M059J (cell line): Measurements from ENCODE around the gene PARP3. TPM values are rescaled to one million over a fixed set of nuclear protein-coding genes. Genes with fewer than 3 reads are reported as not detected.
"Not testable (repeated sequence)": the region's sequence is repeated elsewhere in the genome, so short reads cannot be mapped to it uniquely, and the experiment has no call there.

Experiments used
- DNase-seq: peaks from one replicate; pipeline ENCODE4 v3.0.0-alpha.2; 2012; ENCODE audit warnings: low read depth
- total RNA-seq: library from RNA; depleted of rRNA; stranded (reverse); fragments of >200 nt; shearing (Covaris generic); gene quantifications from 2 replicates; pipeline ENCODE4 v1.2.3, GENCODE V29; 2014; rRNA removed

The PARP3 gene
- total RNA-seq, 1 experiment from 2014 or later: 15.9 TPM

- DNase-seq: no peak
Measured at GRCh38 chr3:51985063-51985462, 42.9 kb downstream of the PARP3 start.

GRCh38 chr3:51986010-51986947 lies 44.1 kb downstream of the PARP3 start:
- DNase-seq: no peak

GRCh38 chr3:51987568-51987967 lies 45.4 kb downstream of the PARP3 start:
- no peak for DNase-seq

- no peak for DNase-seq
Measured at GRCh38 chr3:51988286-51989146, 46.4 kb downstream of the PARP3 start.

- DNase-seq: not testable (repeated sequence)
Measured at GRCh38 chr3:51990501-51990971, 48.4 kb downstream of the PARP3 start.

GRCh38 chr3:51992017-51992682 lies 50.0 kb downstream of the PARP3 start:
- no peak for DNase-seq

GRCh38 chr3:51993657-51994056 lies 51.5 kb downstream of the PARP3 start:
- not testable (repeated sequence) for DNase-seq

- DNase-seq: no peak
Measured at GRCh38 chr3:51994530-51994929, 52.4 kb downstream of the PARP3 start.

- DNase-seq: peak; percentile 88
Measured at GRCh38 chr3:51995346-51996163, 53.4 kb downstream of the PARP3 start, which contains the start of gene RPL29. Gene RPL29, minus strand, starts transcription at chr3:51995895. Its CDS starts 434 bp downstream, at chr3:51995461.

- no peak for DNase-seq
Measured at GRCh38 chr3:51997172-51997571, 55.0 kb downstream of the PARP3 start.

GRCh38 chr3:51997935-51998596 lies 55.9 kb downstream of the PARP3 start:
- peak; percentile 71 for DNase-seq

Other genes starting within 250 kb of the PARP3 start
- gene GRM2, start 235.3 kb upstream of the PARP3 start, total RNA-seq: not detected in 2 replicates
- gene IQCF6, start 163.1 kb upstream of the PARP3 start, total RNA-seq: not detected in 2 replicates
- gene IQCF2, start 80.7 kb upstream of the PARP3 start, total RNA-seq: not detected in 2 replicates
- gene IQCF5, start 66.8 kb upstream of the PARP3 start, total RNA-seq: not detected in 2 replicates
- not detected in 2 replicates for gene IQCF1, start 39.0 kb upstream of the PARP3 start, total RNA-seq
- 22.2 and 26.3 TPM in 2 replicates for gene RRP9, start 459 bp upstream of the PARP3 start, total RNA-seq
- 0.02 TPM in 1 of 2 replicates, not detected in the other for gene GPR62, start 13.0 kb downstream of the PARP3 start, total RNA-seq
- gene PCBP4, start 25.1 kb downstream of the PARP3 start, total RNA-seq: 14.7 and 45.1 TPM in 2 replicates
- gene ABHD14B, start 31.7 kb downstream of the PARP3 start, total RNA-seq: 10.6 and 14.4 TPM in 2 replicates
- gene ABHD14A, start 32.7 kb downstream of the PARP3 start, total RNA-seq: 9.9 and 17.8 TPM in 2 replicates
- gene ACY1, start 41.2 kb downstream of the PARP3 start, total RNA-seq: 26.4 and 29.4 TPM in 2 replicates
- 590 and 1,001 TPM in 2 replicates for gene RPL29, start 53.5 kb downstream of the PARP3 start, total RNA-seq
- gene DUSP7, start 114.2 kb downstream of the PARP3 start, total RNA-seq: 9.6 and 14.0 TPM in 2 replicates
- 7.6 and 10.7 TPM in 2 replicates for gene POC1A, start 212.1 kb downstream of the PARP3 start, total RNA-seq